WTC11 (cell line): Measurements from ENCODE around the gene CREB3. TPM values are rescaled to one million over a fixed set of nuclear protein-coding genes. Genes with fewer than 3 reads are reported as not detected.

ENCODE experiments used
- ATAC-seq: fragments of 200-7000 bp; cut with Tn5 transposase; 2 replicates; pipeline ENCODE4 v1.10.0; 2021; ENCODE audit warnings: mild to moderate bottlenecking, moderate library complexity
- CTCF ChIA-PET: fragments of 300-600 bp; sonication (Branson Sonifier 250); formaldehyde crosslinking; loops from one replicate; lab custom pipeline; 2021; ENCODE audit warnings: antibody characterized with exemption; lab: Charles Lee
- POLR2A ChIA-PET: fragments of 350-600 bp; sonication (Branson Sonifier 250); formaldehyde crosslinking; loops from one replicate; lab custom pipeline; 2021; ENCODE audit warnings: antibody characterized with exemption; lab: Charles Lee
- DNase-seq: peaks from one replicate; pipeline ENCODE4 v3.0.0; 2021; ENCODE audit warnings: low spot score
- H3K27ac Mint-ChIP-seq: 2 replicates; pipeline ENCODE4 v1.8.0; 2021; ENCODE audit warnings: mixed read lengths
- H3K27me3 Mint-ChIP-seq: 2 replicates; pipeline ENCODE4 v1.8.0; 2021; ENCODE audit warnings: low read depth, mild to moderate bottlenecking, moderate library complexity, mixed read lengths
- H3K36me3 Mint-ChIP-seq: 2 replicates; pipeline ENCODE4 v1.8.0; 2021; ENCODE audit warnings: mixed read lengths
- H3K4me1 Mint-ChIP-seq: 2 replicates; pipeline ENCODE4 v1.8.0; 2022; ENCODE audit warnings: mixed read lengths
- H3K4me3 Mint-ChIP-seq: 2 replicates; pipeline ENCODE4 v1.8.0; 2021; ENCODE audit warnings: mild to moderate bottlenecking, moderate library complexity, mixed read lengths
- H3K9me3 Mint-ChIP-seq: 2 replicates; pipeline ENCODE4 v1.8.0; 2021; ENCODE audit warnings: mixed read lengths
- ATF1 ChIP-seq: sonication (generic); formaldehyde crosslinking; IDR thresholded peaks from 2 replicates; pipeline ENCODE4 v1.8.1; 2023; ENCODE audit warnings: mild to moderate bottlenecking, moderate library complexity, missing genetic modification reagents
- ATF6 ChIP-seq: sonication (generic); formaldehyde crosslinking; IDR thresholded peaks from 2 replicates; pipeline ENCODE4 v1.8.1; 2023; ENCODE audit warnings: mild to moderate bottlenecking, missing genetic modification reagents
- CDX4 ChIP-seq: fragments of 250-450 bp; sonication (Bioruptor Pico); IDR thresholded peaks from 2 replicates; pipeline ENCODE4 v1.9.0; 2021; ENCODE audit warnings: moderate library complexity, mild to moderate bottlenecking, inconsistent platforms, borderline replicate concordance
- CTCF ChIP-seq: fragments of 200-600 bp; IDR thresholded peaks from 2 replicates; pipeline ENCODE4 v1.8.0; 2022; ENCODE audit warnings: antibody characterized with exemption
- FOXK1 ChIP-seq: sonication (generic); formaldehyde crosslinking; IDR thresholded peaks from 2 replicates; pipeline ENCODE4 v1.8.0; 2022; ENCODE audit warnings: mild to moderate bottlenecking, moderate library complexity, missing genetic modification reagents
- HMGXB4 ChIP-seq: sonication (generic); formaldehyde crosslinking; IDR thresholded peaks from 2 replicates; pipeline ENCODE4 v1.8.1; 2023; ENCODE audit warnings: mild to moderate bottlenecking, moderate library complexity, missing genetic modification reagents
- IRF1 ChIP-seq: sonication (generic); formaldehyde crosslinking; IDR thresholded peaks from 2 replicates; pipeline ENCODE4 v1.8.0; 2023; ENCODE audit warnings: missing genetic modification reagents
- MLX ChIP-seq: sonication (generic); formaldehyde crosslinking; IDR thresholded peaks from 2 replicates; pipeline ENCODE4 v1.8.1; 2023; ENCODE audit warnings: mild to moderate bottlenecking, missing genetic modification reagents, moderate library complexity
- NFE2L1 ChIP-seq: sonication (generic); formaldehyde crosslinking; IDR thresholded peaks from 2 replicates; pipeline ENCODE4 v1.8.1; 2023; ENCODE audit warnings: missing genetic modification reagents
- NR2C2 ChIP-seq: sonication (generic); formaldehyde crosslinking; IDR thresholded peaks from 2 replicates; pipeline ENCODE4 v1.8.0; 2022; ENCODE audit warnings: mild to moderate bottlenecking, missing genetic modification reagents
- TCF7 ChIP-seq: sonication (generic); formaldehyde crosslinking; IDR thresholded peaks from 2 replicates; pipeline ENCODE4 v1.8.0; 2022; ENCODE audit warnings: mild to moderate bottlenecking, low read depth, missing genetic modification reagents, moderate library complexity
- TP53 ChIP-seq: sonication (generic); formaldehyde crosslinking; IDR thresholded peaks from 2 replicates; pipeline ENCODE4 v1.8.1; 2023; ENCODE audit warnings: mild to moderate bottlenecking, missing genetic modification reagents
- ZNF396 ChIP-seq: fragments of 250-450 bp; sonication (Bioruptor Pico); IDR thresholded peaks from 2 replicates; pipeline ENCODE4 v1.8.0; 2021; ENCODE audit warnings: mild to moderate bottlenecking, moderate library complexity, borderline replicate concordance
- ZNF512 ChIP-seq: sonication (generic); formaldehyde crosslinking; IDR thresholded peaks from 2 replicates; pipeline ENCODE4 v1.8.1; 2022; ENCODE audit warnings: missing genetic modification reagents, borderline replicate concordance
- total RNA-seq: library from RNA; stranded (reverse); gene quantifications from 3 replicates; pipeline ENCODE4 v1.2.3, GENCODE V29; 2021

Gene CREB3
- total RNA-seq, 1 experiment from 2014 or later: 21.4 TPM

- CTCF ChIA-PET: interaction anchor here (0.6 to 6.8 kb wide), 51 partner anchors 9 to 625 kb away, joined by 3 to 127 read pairs (median 4); partner anchors contain the start of genes ARHGEF39, CCDC107, CREB3 and GBA2
- ATAC-seq (peak; percentile 97), DNase-seq (peak; percentile 81)
- POLR2A ChIA-PET: interaction anchor here (0.6 to 1.7 kb wide), 8 partner anchors 10 to 94 kb away, joined by 3 to 10 read pairs (median 4); partner anchors contain the start of genes ARHGEF39, CREB3 and TLN1
- 0 out of 2 replicates have a peak overlapping the region, but pooled peaks have one; percentile 72 for H3K27ac Mint-ChIP-seq
- H3K9me3 Mint-ChIP-seq: no peaks in the 10 kb centered on the region
- peaks cover 12% of the 10 kb centered on the region for H3K36me3 Mint-ChIP-seq
- TF ChIP-seq MLX (CRISPR knock-in tag): no peak
- TF ChIP-seq ATF6 (CRISPR knock-in tag): no peak
- no peak for TF ChIP-seq NFE2L1
- TF ChIP-seq NR2C2 (CRISPR knock-in tag): no peak
- TF ChIP-seq CTCF: peak; percentile 85
- no peak for TF ChIP-seq FOXK1 (CRISPR knock-in tag)
- no peaks in the 10 kb centered on the region for H3K27me3 Mint-ChIP-seq
- peaks cover 4% of the 10 kb centered on the region for H3K4me1 Mint-ChIP-seq
- H3K4me3 Mint-ChIP-seq: no peak overlapping the region
Measured at GRCh38 chr9:35696520-35697215, 35.8 kb upstream of the CREB3 start.

- no peak overlapping the region for H3K4me3 Mint-ChIP-seq
- H3K4me1 Mint-ChIP-seq: no peaks in the 10 kb centered on the region
- ATAC-seq: no peak
- peaks cover 12% of the 10 kb centered on the region for H3K36me3 Mint-ChIP-seq
- ChIA-PET POLR2A (interaction anchor here (0.5 to 1.7 kb wide), 2 partner anchors 13 to 36 kb away, joined by 3 to 5 read pairs; no protein-coding TSS in a partner anchor), CTCF (interaction anchor here (0.6 to 6.8 kb wide), 21 partner anchors 8 to 650 kb away, joined by 3 to 127 read pairs (median 11); partner anchors contain the start of genes ARHGEF39, CCDC107, CREB3 and RMRP)
- no peak overlapping the region for H3K27ac Mint-ChIP-seq
- H3K9me3 Mint-ChIP-seq: no peaks in the 10 kb centered on the region
- TF ChIP-seq ZNF396 (CRISPR knock-in tag) (no peak), ZNF512 (CRISPR knock-in tag) (no peak), HMGXB4 (no peak), ATF1 (CRISPR knock-in tag) (no peak), IRF1 (no peak), CDX4 (CRISPR knock-in tag) (no peak), TCF7 (CRISPR knock-in tag) (no peak), FOXK1 (CRISPR knock-in tag) (no peak), TP53 (CRISPR knock-in tag) (no peak)
- no peak for DNase-seq
- no peaks in the 10 kb centered on the region for H3K27me3 Mint-ChIP-seq
Measured at GRCh38 chr9:35697486-35697885, 35.0 kb upstream of the CREB3 start.
